ENCODE measurements around the gene KCNMA1. TPM values are rescaled to one million over a fixed set of nuclear protein-coding genes. Genes with fewer than 3 reads are reported as not detected.
A peak's percentile ranks its signal among the peaks of the same experiment; 100 is the strongest.

Gene KCNMA1
- total and polyA plus RNA-seq, 7 donors: 15.3 to 427 (median 256) TPM

DNA sequence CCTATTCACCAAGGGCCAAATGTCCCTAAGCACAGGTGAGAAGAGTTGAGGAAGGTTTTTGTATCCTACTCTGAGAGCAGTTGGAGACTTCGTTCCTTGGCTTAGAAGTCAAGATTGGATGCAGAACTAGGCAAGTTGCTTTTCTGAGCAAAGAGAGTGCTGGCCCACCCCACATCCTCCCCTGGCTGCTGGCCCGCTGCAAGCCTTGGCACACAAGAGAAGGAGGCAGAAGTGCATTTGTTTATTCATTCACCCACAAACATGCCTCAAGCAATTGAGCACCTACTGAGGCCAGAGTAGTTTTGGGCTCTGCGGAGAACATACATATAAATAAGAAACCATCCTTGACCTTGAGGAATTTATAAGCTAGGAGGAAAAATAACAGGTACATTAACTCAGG lies 318.9 kb downstream of the KCNMA1 start:
- H3K27me3 ChIP-seq: no peaks in the 10 kb centered on the region
- no peak for DNase-seq
- H3K36me3 ChIP-seq: no peaks in the 10 kb centered on the region
- peak overlapping the region in 2 of 4 donors; percentile 55 to 58 for H3K27ac ChIP-seq
- intact Hi-C loops (cut with DNase I): no loop called here
- 90 to 91% methylated on average over 3 of the region's 3 CpGs for WGBS, 2 donors
- H3K4me1 ChIP-seq: peaks cover 0 to 45% (median 27%) of the 10 kb centered on the region in 4 donors
- H3K9me3 ChIP-seq: no peaks in the 10 kb centered on the region
- no peak for TF ChIP-seq EP300 (IDR thresholded peaks at IDR 0.05)
- no peak overlapping the region for H3K4me3 ChIP-seq

- Histone ChIP-seq H3K36me3 (no peaks in the 10 kb centered on the region), H3K27ac (no peak overlapping the region), H3K4me3 (no peak overlapping the region), H3K27me3 (no peaks in the 10 kb centered on the region), H3K9me3 (no peaks in the 10 kb centered on the region), H3K4me1 (peaks cover 0 to 52% (median 28%) of the 10 kb centered on the region in 4 donors)
- WGBS, 2 donors: 80 to 83% methylated on average over 5 of the region's 5 CpGs
- TF ChIP-seq POLR2A (IDR thresholded peaks at IDR 0.05) (no peak), EP300 (IDR thresholded peaks at IDR 0.05) (no peak), POLR2AphosphoS5 (IDR thresholded peaks at IDR 0.05) (no peak)
- TF ChIP-seq, protein P1, sequence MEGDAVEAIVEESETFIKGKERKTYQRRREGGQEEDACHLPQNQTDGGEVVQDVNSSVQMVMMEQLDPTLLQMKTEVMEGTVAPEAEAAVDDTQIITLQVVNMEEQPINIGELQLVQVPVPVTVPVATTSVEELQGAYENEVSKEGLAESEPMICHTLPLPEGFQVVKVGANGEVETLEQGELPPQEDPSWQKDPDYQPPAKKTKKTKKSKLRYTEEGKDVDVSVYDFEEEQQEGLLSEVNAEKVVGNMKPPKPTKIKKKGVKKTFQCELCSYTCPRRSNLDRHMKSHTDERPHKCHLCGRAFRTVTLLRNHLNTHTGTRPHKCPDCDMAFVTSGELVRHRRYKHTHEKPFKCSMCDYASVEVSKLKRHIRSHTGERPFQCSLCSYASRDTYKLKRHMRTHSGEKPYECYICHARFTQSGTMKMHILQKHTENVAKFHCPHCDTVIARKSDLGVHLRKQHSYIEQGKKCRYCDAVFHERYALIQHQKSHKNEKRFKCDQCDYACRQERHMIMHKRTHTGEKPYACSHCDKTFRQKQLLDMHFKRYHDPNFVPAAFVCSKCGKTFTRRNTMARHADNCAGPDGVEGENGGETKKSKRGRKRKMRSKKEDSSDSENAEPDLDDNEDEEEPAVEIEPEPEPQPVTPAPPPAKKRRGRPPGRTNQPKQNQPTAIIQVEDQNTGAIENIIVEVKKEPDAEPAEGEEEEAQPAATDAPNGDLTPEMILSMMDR (IDR thresholded peaks at IDR 0.05): no peak
- intact Hi-C loops (cut with DNase I): no loop called here
- DNase-seq: no peak
Measured at GRCh38 chr10:77317221-77317620, 320.4 kb downstream of the KCNMA1 start.

- Histone ChIP-seq H3K4me1 (peaks cover 0 to 55% (median 32%) of the 10 kb centered on the region in 4 donors), H3K4me3 (no peak overlapping the region), H3K27ac (peak overlapping the region in 1 of 4 donors; percentile 3), H3K27me3 (no peaks in the 10 kb centered on the region), H3K36me3 (no peaks in the 10 kb centered on the region), H3K9me3 (no peaks in the 10 kb centered on the region)
- TF ChIP-seq, protein P1 (IDR thresholded peaks at IDR 0.05): no peak
- TF ChIP-seq POLR2A (IDR thresholded peaks at IDR 0.05): no peak
- no peak for TF ChIP-seq EP300 (IDR thresholded peaks at IDR 0.05)
- no peak for TF ChIP-seq POLR2AphosphoS5 (IDR thresholded peaks at IDR 0.05)
- 95% methylated on average over 1 of the region's 1 CpG for WGBS, 2 donors
- intact Hi-C loops (cut with DNase I): no loop called here
- DNase-seq: no peak
Measured at GRCh38 chr10:77315496-77316129, 322.0 kb downstream of the KCNMA1 start.

GRCh38 chr10:77313066-77313750 lies 324.4 kb downstream of the KCNMA1 start:
- H3K9me3 ChIP-seq: no peaks in the 10 kb centered on the region
- H3K27me3 ChIP-seq: no peaks in the 10 kb centered on the region
- TF ChIP-seq POLR2AphosphoS5 (IDR thresholded peaks at IDR 0.05): no peak
- no peak for TF ChIP-seq POLR2A (IDR thresholded peaks at IDR 0.05)
- TF ChIP-seq EP300 (IDR thresholded peaks at IDR 0.05): no peak
- TF ChIP-seq, protein P1 (IDR thresholded peaks at IDR 0.05): no peak
- DNase-seq: no peak
- intact Hi-C loops (cut with DNase I): no loop called here
- peak overlapping the region in 2 of 4 donors; percentile 52 to 75 for H3K27ac ChIP-seq
- peaks cover 0 to 62% (median 40%) of the 10 kb centered on the region in 4 donors for H3K4me1 ChIP-seq
- H3K4me3 ChIP-seq: no peak overlapping the region
- no peaks in the 10 kb centered on the region for H3K36me3 ChIP-seq
- 78 to 82% methylated on average over 13 of the region's 13 CpGs for WGBS, 2 donors

DNA sequence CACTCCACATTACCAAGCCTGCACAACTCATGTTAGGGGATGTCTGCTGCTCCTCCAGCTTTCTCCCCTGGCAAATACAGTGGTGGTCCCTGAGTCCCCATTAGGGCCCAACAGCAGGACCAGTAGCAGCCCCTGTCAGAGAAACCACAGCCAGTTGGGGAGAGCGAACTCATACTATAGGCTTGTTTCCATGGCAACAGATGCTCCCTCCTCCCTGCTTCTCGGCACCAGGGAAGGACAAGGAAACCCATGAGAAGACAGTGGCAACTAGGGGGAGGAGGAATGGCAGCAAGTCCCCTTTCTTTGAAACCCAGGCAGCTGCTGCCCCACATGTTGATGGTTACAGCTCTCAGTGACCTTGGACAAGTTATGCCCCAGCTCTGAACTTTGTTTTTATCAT lies 326.4 kb downstream of the KCNMA1 start:
- H3K36me3 ChIP-seq: no peaks in the 10 kb centered on the region
- H3K4me3 ChIP-seq: no peak overlapping the region
- DNase-seq: no peak
- intact Hi-C loops (cut with DNase I): no loop called here
- peak overlapping the region; percentile 62 to 75 (median 69) for H3K27ac ChIP-seq
- no peaks in the 10 kb centered on the region for H3K9me3 ChIP-seq
- peaks cover 0 to 70% (median 52%) of the 10 kb centered on the region in 4 donors for H3K4me1 ChIP-seq
- TF ChIP-seq POLR2A (IDR thresholded peaks at IDR 0.05) (no peak), EP300 (IDR thresholded peaks at IDR 0.05) (no peak), POLR2AphosphoS5 (IDR thresholded peaks at IDR 0.05) (no peak)
- TF ChIP-seq, protein P1 (IDR thresholded peaks at IDR 0.05): no peak
- no peaks in the 10 kb centered on the region for H3K27me3 ChIP-seq
- 42 to 46% methylated on average over 2 of the region's 2 CpGs for WGBS, 2 donors
